Esophagus (tissue), 2 donors: ENCODE data around the gene MAP1LC3B. TPM values are rescaled to one million over a fixed set of nuclear protein-coding genes. Genes with fewer than 3 reads are reported as not detected.

Source experiments
- H3K27ac ChIP-seq, 2 donors: one replicate each; pipeline ENCODE4 v1.5.1; 2013; ENCODE audit warnings: low read depth in 2 of 2, mild to moderate bottlenecking in 2 of 2, inconsistent platforms in 1 of 2, low read length in 1 of 2, moderate library complexity in 1 of 2
- H3K27me3 ChIP-seq, 2 donors: one replicate each; pipeline ENCODE4 v1.6.1; 2013; ENCODE audit warnings: low read length in 2 of 2, control low read depth in 1 of 2, mild to moderate bottlenecking in 1 of 2; ENCODE audit not compliant: insufficient read depth in 2 of 2, control insufficient read depth in 1 of 2
- H3K36me3 ChIP-seq, 2 donors: one replicate each; pipeline ENCODE4 v1.6.1; 2013; ENCODE audit warnings: low read length in 1 of 2; ENCODE audit not compliant: control insufficient read depth in 2 of 2, insufficient read depth in 2 of 2
- H3K4me1 ChIP-seq, 2 donors: one replicate each; pipeline ENCODE4 v1.6.1; 2013; ENCODE audit warnings: low read length in 1 of 2; ENCODE audit not compliant: control insufficient read depth in 2 of 2, insufficient read depth in 2 of 2
- H3K4me3 ChIP-seq, 2 donors: one replicate each; pipeline ENCODE4 v1.5.1; 2013; ENCODE audit warnings: low read length in 2 of 2, mild to moderate bottlenecking in 2 of 2, low read depth in 1 of 2, moderate library complexity in 1 of 2
- H3K9me3 ChIP-seq, 2 donors: one replicate each; pipeline ENCODE4 v1.6.1; 2013; ENCODE audit warnings: mild to moderate bottlenecking in 2 of 2, low read depth in 1 of 2, low read length in 1 of 2, moderate library complexity in 1 of 2; ENCODE audit not compliant: control insufficient read depth in 2 of 2, insufficient read depth in 1 of 2
- WGBS, 2 donors: extraction: QIAGEN DNeasy Blood & Tissue Kit; methylation state at CpG; one replicate each; pipeline ENCODE4 v1.1.7; 2013; 5-methylcytosine and 5-hydroxymethylcytosine counted together
- polyA plus RNA-seq, 2 donors: library from polyadenylated mRNA; stranded (reverse); fragments of 200-250 nt; gene quantifications; one replicate each; pipeline ENCODE4 v1.2.3, GENCODE V29; 2013
- donor health status: healthy with polysubstance abuse.
- donor health status: Bipolar disorder and iron deficiency.

Gene MAP1LC3B
- polyA plus RNA-seq, 2 donors = 28.1 to 41.2 TPM

GRCh38 chr16:87421003-87421912 is 29.1 kb downstream of the MAP1LC3B start:
- no peaks in the 10 kb centered on the region for H3K9me3 ChIP-seq
- peaks cover 1 to 3% of the 10 kb centered on the region in 2 donors for H3K4me1 ChIP-seq
- peak overlapping the region in 1 of 2 donors; percentile 6 for H3K27ac ChIP-seq
- no peaks in the 10 kb centered on the region for H3K27me3 ChIP-seq
- peaks cover 3 to 37% of the 10 kb centered on the region in 2 donors for H3K36me3 ChIP-seq
- no peak overlapping the region for H3K4me3 ChIP-seq
- 89 to 93% methylated on average over 25 of the region's 25 CpGs for WGBS, 2 donors

- H3K27ac ChIP-seq = no peak overlapping the region
- peaks cover 1 to 3% of the 10 kb centered on the region in 2 donors for H3K4me1 ChIP-seq
- 94% methylated on average over 11 of the region's 11 CpGs for WGBS, 2 donors
- peaks cover 2 to 32% of the 10 kb centered on the region in 2 donors for H3K36me3 ChIP-seq
- no peaks in the 10 kb centered on the region for H3K9me3 ChIP-seq
- H3K4me3 ChIP-seq = no peak overlapping the region
- no peaks in the 10 kb centered on the region for H3K27me3 ChIP-seq
Measured at GRCh38 chr16:87422106-87422505, 30.0 kb downstream of the MAP1LC3B start.

- WGBS, 2 donors = 94 to 96% methylated on average over 15 of the region's 15 CpGs
- no peaks in the 10 kb centered on the region for H3K27me3 ChIP-seq
- no peak overlapping the region for H3K27ac ChIP-seq
- no peak overlapping the region for H3K4me3 ChIP-seq
- H3K9me3 ChIP-seq = no peaks in the 10 kb centered on the region
- peaks cover 0 to 21% of the 10 kb centered on the region in 2 donors for H3K36me3 ChIP-seq
- peaks cover 0 to 3% of the 10 kb centered on the region in 2 donors for H3K4me1 ChIP-seq
Measured at GRCh38 chr16:87423429-87423828, 31.3 kb downstream of the MAP1LC3B start.

GRCh38 chr16:87424266-87424665 is 32.1 kb downstream of the MAP1LC3B start:
- Histone ChIP-seq H3K4me1 (peaks cover 0 to 3% of the 10 kb centered on the region in 2 donors), H3K36me3 (peaks cover 0 to 21% of the 10 kb centered on the region in 2 donors), H3K9me3 (no peaks in the 10 kb centered on the region), H3K27me3 (no peaks in the 10 kb centered on the region), H3K27ac (no peak overlapping the region), H3K4me3 (no peak overlapping the region)
- 79 to 84% methylated on average over 12 of the region's 12 CpGs for WGBS, 2 donors

GRCh38 chr16:87425941-87426340 is 33.8 kb downstream of the MAP1LC3B start:
- H3K27ac ChIP-seq = no peak overlapping the region
- H3K36me3 ChIP-seq = peaks cover 0 to 17% of the 10 kb centered on the region in 2 donors
- peaks cover 0 to 3% of the 10 kb centered on the region in 2 donors for H3K4me1 ChIP-seq
- 85 to 86% methylated on average over 12 of the region's 12 CpGs for WGBS, 2 donors
- no peaks in the 10 kb centered on the region for H3K9me3 ChIP-seq
- H3K27me3 ChIP-seq = no peaks in the 10 kb centered on the region
- H3K4me3 ChIP-seq = no peak overlapping the region

GRCh38 chr16:87426423-87427215 is 34.5 kb downstream of the MAP1LC3B start:
- H3K27ac ChIP-seq = no peak overlapping the region
- H3K4me1 ChIP-seq = no peaks in the 10 kb centered on the region
- no peaks in the 10 kb centered on the region for H3K27me3 ChIP-seq
- peaks cover 0 to 12% of the 10 kb centered on the region in 2 donors for H3K36me3 ChIP-seq
- 86 to 89% methylated on average over 18 of the region's 18 CpGs for WGBS, 2 donors
- H3K4me3 ChIP-seq = no peak overlapping the region
- H3K9me3 ChIP-seq = no peaks in the 10 kb centered on the region

- Histone ChIP-seq H3K4me3 (no peak overlapping the region), H3K27me3 (no peaks in the 10 kb centered on the region), H3K4me1 (peaks cover 0 to 7% of the 10 kb centered on the region in 2 donors), H3K27ac (peak overlapping the region; percentile 55 to 77), H3K36me3 (peaks cover 2 to 6% of the 10 kb centered on the region in 2 donors), H3K9me3 (no peaks in the 10 kb centered on the region)
- WGBS, 2 donors = 45 to 65% methylated on average over 7 of the region's 7 CpGs
Measured at GRCh38 chr16:87431926-87432325, 39.8 kb downstream of the MAP1LC3B start.

- 76 to 86% methylated on average over 15 of the region's 15 CpGs for WGBS, 2 donors
- Histone ChIP-seq H3K27ac (peak overlapping the region; percentile 55 to 67), H3K4me3 (no peak overlapping the region), H3K27me3 (no peaks in the 10 kb centered on the region), H3K36me3 (peaks cover 2 to 6% of the 10 kb centered on the region in 2 donors), H3K4me1 (peaks cover 0 to 7% of the 10 kb centered on the region in 2 donors), H3K9me3 (no peaks in the 10 kb centered on the region)
Measured at GRCh38 chr16:87432330-87432915, 40.3 kb downstream of the MAP1LC3B start.

- 95% methylated on average over 22 of the region's 22 CpGs for WGBS, 2 donors
- Histone ChIP-seq H3K27ac (no peak overlapping the region), H3K4me1 (peaks cover 0 to 7% of the 10 kb centered on the region in 2 donors), H3K9me3 (no peaks in the 10 kb centered on the region), H3K27me3 (no peaks in the 10 kb centered on the region), H3K4me3 (no peak overlapping the region), H3K36me3 (peaks cover 2 to 6% of the 10 kb centered on the region in 2 donors)
Measured at GRCh38 chr16:87434146-87434667, 42.1 kb downstream of the MAP1LC3B start.
